Caco-2 (cell line): ENCODE measurements around the gene BOD1. TPM values are rescaled to one million over a fixed set of nuclear protein-coding genes. Genes with fewer than 3 reads are reported as not detected.

Experiments
- BruUV-seq: library from RNA; stranded (reverse); fragments of 400-500 nt; replicated peaks from 2 replicates; lab custom pipeline; 2021; lab: Mats Ljungman, UMichigan
- CTCF ChIA-PET: fragments of 300-600 bp; sonication (Branson Sonifier 250); formaldehyde crosslinking; loops from one replicate; lab custom pipeline; 2022; ENCODE audit warnings: antibody characterized with exemption; lab: Charles Lee
- POLR2A ChIA-PET: fragments of 300-600 bp; sonication (Branson Sonifier 250); formaldehyde crosslinking; loops from one replicate; lab custom pipeline; 2022; ENCODE audit warnings: antibody characterized with exemption; lab: Charles Lee
- DNase-seq, 2 experiments: peaks; one replicate each; pipeline versions ENCODE4 v3.0.0 to v3.0.0-alpha.2; 2020 to 2022
- H3K27me3 ChIP-seq: replicated peaks from 2 replicates; pipeline ENCODE4 v1.6.0; 2011; ENCODE audit warnings: low read length; ENCODE audit not compliant: control insufficient read depth, insufficient read depth
- H3K36me3 ChIP-seq: 2 replicates; pipeline ENCODE4 v1.5.1; 2011; ENCODE audit warnings: low read length; ENCODE audit not compliant: control insufficient read depth, insufficient read depth
- H3K4me1 ChIP-seq: fragments of 250-450 bp; sonication (Bioruptor Pico); 2 replicates; pipeline ENCODE4 v1.5.1; 2020; ENCODE audit warnings: mild to moderate bottlenecking
- H3K4me3 ChIP-seq: 2 replicates; pipeline ENCODE4 v1.5.1; 2011; ENCODE audit warnings: low read depth, mild to moderate bottlenecking, control low read depth, low read length
- H3K9me3 ChIP-seq: fragments of 250-450 bp; sonication (Bioruptor Pico); 2 replicates; pipeline ENCODE4 v1.5.1; 2020; ENCODE audit warnings: mild to moderate bottlenecking, moderate library complexity
- H3K27ac Mint-ChIP-seq: one replicate; pipeline ENCODE4 v1.8.0; 2022; ENCODE audit warnings: mixed read lengths; ENCODE audit not compliant: unreplicated experiment
- H3K27me3 Mint-ChIP-seq: one replicate; pipeline ENCODE4 v1.8.0; 2022; ENCODE audit warnings: mixed read lengths; ENCODE audit not compliant: insufficient read depth, unreplicated experiment
- H3K36me3 Mint-ChIP-seq: one replicate; pipeline ENCODE4 v1.8.0; 2022; ENCODE audit warnings: mild to moderate bottlenecking, mixed read lengths; ENCODE audit not compliant: insufficient read depth, unreplicated experiment
- H3K4me1 Mint-ChIP-seq: one replicate; pipeline ENCODE4 v1.8.0; 2022; ENCODE audit warnings: low read depth, mixed read lengths; ENCODE audit not compliant: unreplicated experiment
- H3K4me3 Mint-ChIP-seq: one replicate; pipeline ENCODE4 v1.8.0; 2022; ENCODE audit warnings: mild to moderate bottlenecking, moderate library complexity, mixed read lengths; ENCODE audit not compliant: unreplicated experiment
- H3K9me3 Mint-ChIP-seq: one replicate; pipeline ENCODE4 v1.8.0; 2022; ENCODE audit warnings: mixed read lengths; ENCODE audit not compliant: unreplicated experiment
- intact Hi-C: fragments of 100-400 bp; cut with micrococcal nuclease; formaldehyde crosslinking; loops from one replicate; pipeline ENCODE4 v1.10.0; 2022; ENCODE audit not compliant: unreplicated experiment
- total RNA-seq: library from RNA; stranded (reverse); gene quantifications from 2 replicates; pipeline ENCODE4 v1.2.3, GENCODE V29; 2022
- TF ChIP-seq, protein P1 (sequence below), 2 experiments: fragments of 200-600 bp in 1 of 2; IDR thresholded peaks; 1 replicate in 1 of 2; 2 replicates in 1 of 2; pipeline versions ENCODE4 v1.5.1 to v1.8.0; 2011 to 2022; ENCODE audit warnings: antibody characterized with exemption in 1 of 2, control low read depth in 1 of 2, inconsistent platforms in 1 of 2, low read depth in 1 of 2, low read length in 1 of 2, mild to moderate bottlenecking in 1 of 2, moderate library complexity in 1 of 2; ENCODE audit not compliant: insufficient read depth in 1 of 2, severe bottlenecking in 1 of 2, unreplicated experiment in 1 of 2

BOD1 gene
- total RNA-seq, 1 experiment from 2014 or later = 120 TPM

GRCh38 chr5:173653822-173654523 is 37.5 kb upstream of the BOD1 start:
- no TSS peak for BruUV-seq
- no peaks in the 10 kb centered on the region for H3K36me3 Mint-ChIP-seq
- no peaks in the 10 kb centered on the region for H3K36me3 ChIP-seq
- ChIA-PET CTCF (interaction anchor here (1.0 kb wide), 1 partner anchor 27 kb away, joined by 3 read pairs; no protein-coding TSS in a partner anchor), POLR2A (no interaction called here)
- TF ChIP-seq, protein P1, sequence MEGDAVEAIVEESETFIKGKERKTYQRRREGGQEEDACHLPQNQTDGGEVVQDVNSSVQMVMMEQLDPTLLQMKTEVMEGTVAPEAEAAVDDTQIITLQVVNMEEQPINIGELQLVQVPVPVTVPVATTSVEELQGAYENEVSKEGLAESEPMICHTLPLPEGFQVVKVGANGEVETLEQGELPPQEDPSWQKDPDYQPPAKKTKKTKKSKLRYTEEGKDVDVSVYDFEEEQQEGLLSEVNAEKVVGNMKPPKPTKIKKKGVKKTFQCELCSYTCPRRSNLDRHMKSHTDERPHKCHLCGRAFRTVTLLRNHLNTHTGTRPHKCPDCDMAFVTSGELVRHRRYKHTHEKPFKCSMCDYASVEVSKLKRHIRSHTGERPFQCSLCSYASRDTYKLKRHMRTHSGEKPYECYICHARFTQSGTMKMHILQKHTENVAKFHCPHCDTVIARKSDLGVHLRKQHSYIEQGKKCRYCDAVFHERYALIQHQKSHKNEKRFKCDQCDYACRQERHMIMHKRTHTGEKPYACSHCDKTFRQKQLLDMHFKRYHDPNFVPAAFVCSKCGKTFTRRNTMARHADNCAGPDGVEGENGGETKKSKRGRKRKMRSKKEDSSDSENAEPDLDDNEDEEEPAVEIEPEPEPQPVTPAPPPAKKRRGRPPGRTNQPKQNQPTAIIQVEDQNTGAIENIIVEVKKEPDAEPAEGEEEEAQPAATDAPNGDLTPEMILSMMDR (IDR thresholded peaks at IDR 0.05; ENCODE audit: insufficient read depth in 1 of 2, low read depth in 1 of 2, low read length in 1 of 2, severe bottlenecking in 1 of 2, unreplicated experiment in 1 of 2) = no peak
- no peaks in the 10 kb centered on the region for H3K27me3 ChIP-seq
- intact Hi-C loops = no loop called here
- no peak for DNase-seq
- H3K4me3 Mint-ChIP-seq = no peak overlapping the region
- no peak overlapping the region for H3K4me3 ChIP-seq
- H3K27ac Mint-ChIP-seq = no peak overlapping the region
- peaks cover 26% of the 10 kb centered on the region for H3K9me3 Mint-ChIP-seq
- H3K4me1 Mint-ChIP-seq = no peaks in the 10 kb centered on the region
- H3K4me1 ChIP-seq = no peaks in the 10 kb centered on the region
- H3K9me3 ChIP-seq = 0 out of 2 replicates have a peak, but pooled peaks cover 4% of the 10 kb centered on the region
- no peaks in the 10 kb centered on the region for H3K27me3 Mint-ChIP-seq

DNA sequence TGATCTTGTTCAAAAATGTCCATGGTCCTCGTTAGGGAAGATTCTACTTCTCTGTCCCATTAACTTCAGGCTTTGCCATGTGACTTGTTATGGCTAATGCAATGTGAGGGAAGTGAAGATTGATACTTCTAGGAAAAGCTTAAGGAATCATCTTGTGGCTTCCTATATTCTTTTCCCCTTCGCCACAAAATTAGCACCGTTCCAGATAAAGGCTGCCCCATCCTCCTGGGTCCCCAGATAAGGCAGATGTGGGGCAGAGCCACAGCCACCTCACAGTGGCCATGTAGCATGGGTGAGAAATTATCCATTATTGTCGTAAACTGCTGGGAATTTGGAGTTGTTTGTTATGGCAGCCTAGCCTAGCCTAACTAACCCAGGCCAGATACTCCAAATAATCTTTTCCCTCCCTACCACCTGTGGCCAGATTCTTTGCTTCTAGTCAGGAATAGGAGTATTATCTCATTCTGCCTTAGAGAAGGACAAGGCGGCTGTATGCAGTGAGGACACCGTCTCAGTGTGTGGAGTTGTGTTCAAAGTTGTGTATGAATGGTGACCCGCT is 31.9 kb upstream of the BOD1 start:
- Histone ChIP-seq H3K36me3 (no peaks in the 10 kb centered on the region), H3K27me3 (no peaks in the 10 kb centered on the region), H3K4me3 (no peak overlapping the region), H3K4me1 (peaks cover 26% of the 10 kb centered on the region), H3K9me3 (0 out of 2 replicates have a peak, but pooled peaks cover 4% of the 10 kb centered on the region)
- DNase-seq = peak in 1 of 2 experiments; percentile 1
- POLR2A ChIA-PET = no interaction called here
- H3K27me3 Mint-ChIP-seq = no peaks in the 10 kb centered on the region
- no peak overlapping the region for H3K27ac Mint-ChIP-seq
- TF ChIP-seq, protein P1 (IDR thresholded peaks at IDR 0.05; ENCODE audit: insufficient read depth in 1 of 2, low read depth in 1 of 2, low read length in 1 of 2, severe bottlenecking in 1 of 2, unreplicated experiment in 1 of 2) = no peak
- BruUV-seq = no TSS peak
- H3K4me1 Mint-ChIP-seq = peaks cover 20% of the 10 kb centered on the region
- H3K36me3 Mint-ChIP-seq = no peaks in the 10 kb centered on the region
- CTCF ChIA-PET = no interaction called here
- peaks cover 26% of the 10 kb centered on the region for H3K9me3 Mint-ChIP-seq
- H3K4me3 Mint-ChIP-seq = no peak overlapping the region
- intact Hi-C loops = no loop called here

DNA sequence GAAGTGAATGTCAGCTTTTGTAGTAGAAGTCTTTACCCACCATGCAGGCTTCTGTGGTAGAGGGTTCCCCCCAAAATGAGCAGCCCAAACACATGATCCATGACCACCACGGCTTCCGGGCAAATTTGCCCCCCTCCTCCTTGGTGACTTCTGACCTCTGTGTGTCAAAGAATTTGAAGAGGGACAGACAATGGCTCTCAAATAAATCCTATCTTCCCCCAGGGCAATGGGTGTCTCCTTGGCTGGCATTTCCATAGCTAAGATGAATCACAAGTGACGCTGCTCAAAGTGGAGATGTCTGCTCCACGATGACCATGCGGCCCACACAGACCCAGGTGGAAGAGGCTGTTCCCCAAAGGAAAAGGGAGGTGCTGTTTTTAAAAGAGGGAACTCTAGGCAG is 30.2 kb upstream of the BOD1 start:
- CTCF ChIA-PET = no interaction called here
- POLR2A ChIA-PET = no interaction called here
- H3K36me3 Mint-ChIP-seq = no peaks in the 10 kb centered on the region

More for the DNA sequence above, 30.2 kb upstream of the BOD1 start:
- Mint-ChIP-seq H3K4me3 (no peak overlapping the region), H3K4me1 (peaks cover 20% of the 10 kb centered on the region), H3K9me3 (peaks cover 15% of the 10 kb centered on the region), H3K27me3 (no peaks in the 10 kb centered on the region), H3K27ac (no peak overlapping the region)
- TF ChIP-seq, protein P1 (IDR thresholded peaks at IDR 0.05; ENCODE audit: insufficient read depth in 1 of 2, low read depth in 1 of 2, low read length in 1 of 2, severe bottlenecking in 1 of 2, unreplicated experiment in 1 of 2) = no peak
- Histone ChIP-seq H3K4me1 (peaks cover 26% of the 10 kb centered on the region), H3K36me3 (no peaks in the 10 kb centered on the region), H3K4me3 (no peak overlapping the region), H3K9me3 (no peaks in the 10 kb centered on the region), H3K27me3 (no peaks in the 10 kb centered on the region)
- BruUV-seq = no TSS peak
- peak in 1 of 2 experiments; percentile 28 for DNase-seq
- intact Hi-C loops = no loop called here
